ENCODE results near the gene EXOSC5. TPM values are rescaled to one million over a fixed set of nuclear protein-coding genes. Genes with fewer than 3 reads are reported as not detected.

The EXOSC5 gene
- total RNA-seq, 1 experiment from 2014 or later = 58.7 TPM

DNA sequence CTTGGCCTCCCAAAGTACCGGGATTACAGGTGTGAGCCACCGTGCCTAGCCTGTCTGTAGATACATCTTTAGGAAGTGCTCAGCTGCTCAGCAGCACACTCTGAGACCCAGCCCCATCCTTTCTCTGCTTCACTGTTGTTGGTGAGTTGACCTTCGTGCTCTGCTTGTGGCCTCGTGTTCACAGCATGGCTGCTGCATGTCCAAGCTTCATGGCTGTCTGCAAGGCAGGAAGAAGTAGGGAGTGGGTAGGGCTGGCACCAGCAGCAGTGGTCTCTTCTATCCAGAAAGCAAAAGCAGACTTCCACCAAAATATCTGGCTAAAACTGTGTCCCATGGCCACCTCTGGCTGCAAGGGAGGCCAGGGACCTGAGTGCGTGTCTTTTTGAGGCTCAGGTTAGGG is 15.8 kb upstream of the EXOSC5 start:
- H3K4me1 ChIP-seq (ENCODE audit: insufficient read depth, low read length) = no peaks in the 10 kb centered on the region; the same call in 1 of the 2 replicates
- no peak overlapping the region for H3K4me2 ChIP-seq (ENCODE audit: insufficient read depth, insufficient read length, low read length)
- H2BK15ac ChIP-seq (ENCODE audit: low read depth, low read length) = no peak overlapping the region
- Mint-ChIP-seq H3K36me3 (ENCODE audit: insufficient read depth in 1 of 3, low read depth in 3 of 3) (peaks cover 2 to 27% (median 20%) of the 10 kb centered on the region in 3 experiments; a peak in 6 of 7 replicates), H3K4me3 (no peak overlapping the region), H3K9me3 (no peaks in the 10 kb centered on the region), H3K27ac (no peak overlapping the region), H3K27me3 (ENCODE audit: low read depth) (no peaks in the 10 kb centered on the region; the same call in 1 of the 2 replicates), H3K4me1 (peaks cover 0 to 6% of the 10 kb centered on the region in 2 experiments; a peak in 2 of 4 replicates)
- no peak overlapping the region for H3K14ac ChIP-seq (ENCODE audit: insufficient read depth, low read length)
- H3K56ac ChIP-seq (ENCODE audit: insufficient read length, low read depth, low read length) = no peak overlapping the region
- H3K27ac ChIP-seq (ENCODE audit: insufficient read length, low read depth, low read length) = no peak overlapping the region
- no peak overlapping the region for H2BK20ac ChIP-seq (ENCODE audit: low read depth, low read length, poor library complexity, severe bottlenecking)
- H2AK5ac ChIP-seq (ENCODE audit: insufficient read length, low read length) = no peak overlapping the region
- H4K8ac ChIP-seq (replicated peaks; ENCODE audit: insufficient read length, low read depth, low read length) = no peak overlapping the region
- WGBS (ENCODE audit: extremely low coverage, insufficient read length, low lambda C conversion rate) = no CpG with 5 or more reads among the region's 5 CpGs
- no peaks in the 10 kb centered on the region for H4K20me1 ChIP-seq (ENCODE audit: control insufficient read depth, insufficient read depth, insufficient read length)
- no peak for DNase-seq
- H2BK120ac ChIP-seq (ENCODE audit: low read depth, low read length, poor library complexity, severe bottlenecking) = no peak overlapping the region
- TF ChIP-seq, protein P1, sequence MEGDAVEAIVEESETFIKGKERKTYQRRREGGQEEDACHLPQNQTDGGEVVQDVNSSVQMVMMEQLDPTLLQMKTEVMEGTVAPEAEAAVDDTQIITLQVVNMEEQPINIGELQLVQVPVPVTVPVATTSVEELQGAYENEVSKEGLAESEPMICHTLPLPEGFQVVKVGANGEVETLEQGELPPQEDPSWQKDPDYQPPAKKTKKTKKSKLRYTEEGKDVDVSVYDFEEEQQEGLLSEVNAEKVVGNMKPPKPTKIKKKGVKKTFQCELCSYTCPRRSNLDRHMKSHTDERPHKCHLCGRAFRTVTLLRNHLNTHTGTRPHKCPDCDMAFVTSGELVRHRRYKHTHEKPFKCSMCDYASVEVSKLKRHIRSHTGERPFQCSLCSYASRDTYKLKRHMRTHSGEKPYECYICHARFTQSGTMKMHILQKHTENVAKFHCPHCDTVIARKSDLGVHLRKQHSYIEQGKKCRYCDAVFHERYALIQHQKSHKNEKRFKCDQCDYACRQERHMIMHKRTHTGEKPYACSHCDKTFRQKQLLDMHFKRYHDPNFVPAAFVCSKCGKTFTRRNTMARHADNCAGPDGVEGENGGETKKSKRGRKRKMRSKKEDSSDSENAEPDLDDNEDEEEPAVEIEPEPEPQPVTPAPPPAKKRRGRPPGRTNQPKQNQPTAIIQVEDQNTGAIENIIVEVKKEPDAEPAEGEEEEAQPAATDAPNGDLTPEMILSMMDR (conservative IDR thresholded peaks at IDR 0.05) = no peak
- no peak overlapping the region for H3K18ac ChIP-seq (ENCODE audit: insufficient read length, low read depth, low read length)
- H3K4ac ChIP-seq (ENCODE audit: low read depth, low read length) = no peak overlapping the region
- H2AFZ ChIP-seq (ENCODE audit: low read length) = no peak overlapping the region
- no peaks in the 10 kb centered on the region for H3K79me1 ChIP-seq (ENCODE audit: insufficient read depth, low read depth, low read length, poor library complexity, severe bottlenecking)
- no peak overlapping the region for H4K5ac ChIP-seq (ENCODE audit: insufficient read length, low read depth, low read length)
- H3K23ac ChIP-seq (ENCODE audit: insufficient read length, low read depth, low read length) = no peak overlapping the region
- no peak overlapping the region for H2BK5ac ChIP-seq (ENCODE audit: insufficient read length, low read length)
- H3K9me3 ChIP-seq (ENCODE audit: control insufficient read depth, low read depth, low read length) = no peaks in the 10 kb centered on the region
- H3T11ph ChIP-seq (ENCODE audit: low read length) = no peak overlapping the region
- no peaks in the 10 kb centered on the region for H3K27me3 ChIP-seq (ENCODE audit: insufficient read depth, low read length)
- H3K23me2 ChIP-seq (ENCODE audit: insufficient read length, low read depth, low read length, poor library complexity, severe bottlenecking) = peaks cover 4% of the 10 kb centered on the region
- no peak overlapping the region for H4K91ac ChIP-seq (ENCODE audit: insufficient read length, low read depth, low read length)
- H2BK12ac ChIP-seq (ENCODE audit: insufficient read length, low read depth, low read length) = no peak overlapping the region
- H3K79me2 ChIP-seq (ENCODE audit: insufficient read depth, low read length) = no peaks in the 10 kb centered on the region
- no peak overlapping the region for H3K9ac ChIP-seq (ENCODE audit: extremely low read depth, insufficient read length, low read length)
